DMS79 treated with DMSO at 0.1 percent for 48 hours (cell line): ENCODE measurements around the gene TNK1.

Source experiments
- DNase-seq: peaks from one replicate; lab custom pipeline; 2025; lab: John Stamatoyannopoulos, UW

Gene TNK1

GRCh38 chr17:7411427-7411750 lies 30.5 kb downstream of the TNK1 start:
- DNase-seq, result no peak

GRCh38 chr17:7413346-7413985 lies 32.6 kb downstream of the TNK1 start:
- no peak for DNase-seq

GRCh38 chr17:7414837-7415236 lies 33.9 kb downstream of the TNK1 start:
- DNase-seq, result no peak

- no peak for DNase-seq
These were observed 34.9 kb downstream of the TNK1 start for GRCh38 chr17:7415784-7416183.

GRCh38 chr17:7416323-7416722 lies 35.4 kb downstream of the TNK1 start:
- no peak for DNase-seq

GRCh38 chr17:7417056-7417655 lies 36.3 kb downstream of the TNK1 start:
- no peak for DNase-seq

- no peak for DNase-seq
These were observed 37.7 kb downstream of the TNK1 start for GRCh38 chr17:7418472-7419152.

- DNase-seq, result no peak
These were observed 39.1 kb downstream of the TNK1 start, which contains the start of gene SPEM1 for GRCh38 chr17:7419819-7420610. TSS of gene SPEM1 (plus strand) at chr17:7420324. CDS start at chr17:7420385, 61 bp downstream.

- no peak for DNase-seq
These were observed 40.3 kb downstream of the TNK1 start for GRCh38 chr17:7421186-7421585.

- DNase-seq, result no peak
These were observed 42.8 kb downstream of the TNK1 start for GRCh38 chr17:7423679-7424078.

- DNase-seq, result no peak
These were observed 44.4 kb downstream of the TNK1 start, which contains the start of gene SPEM2 for GRCh38 chr17:7425316-7425715. TSS of gene SPEM2 (plus strand) at chr17:7425616. CDS start at chr17:7425689, 73 bp downstream.

GRCh38 chr17:7425756-7426155 lies 44.9 kb downstream of the TNK1 start:
- no peak for DNase-seq

GRCh38 chr17:7426203-7426863 lies 45.4 kb downstream of the TNK1 start:
- DNase-seq, result no peak

GRCh38 chr17:7426896-7427489 lies 46.1 kb downstream of the TNK1 start:
- no peak for DNase-seq

- DNase-seq, result no peak
These were observed 46.7 kb downstream of the TNK1 start for GRCh38 chr17:7427549-7427948.

- no peak for DNase-seq
These were observed 47.7 kb downstream of the TNK1 start, which contains the start of gene SPEM3 for GRCh38 chr17:7428557-7428956. TSS of gene SPEM3 (plus strand) at chr17:7428857. CDS start at chr17:7428903, 46 bp downstream.

GRCh38 chr17:7429722-7430121 lies 48.8 kb downstream of the TNK1 start:
- DNase-seq, result no peak

GRCh38 chr17:7431231-7431630 lies 50.3 kb downstream of the TNK1 start:
- no peak for DNase-seq

GRCh38 chr17:7432296-7432695 lies 51.4 kb downstream of the TNK1 start:
- DNase-seq, result no peak

- peak; percentile 19 for DNase-seq
These were observed 55.0 kb downstream of the TNK1 start for GRCh38 chr17:7435676-7436555.
